ENCODE results near the gene SYCP1.

Gene SYCP1

GRCh38 chr1:114832057-114832456 lies 22.6 kb upstream of the SYCP1 start:
- in situ Hi-C loops (cut with HindIII; ENCODE audit: low sequenced_read_pairs) = no loop called here
- H3K4me3 ChIP-seq (ENCODE audit: low read depth, low read length) = no peak overlapping the region
- no peak for TF ChIP-seq CTCF (IDR thresholded peaks at IDR 0.05; ENCODE audit: low read depth, low read length, missing control alignments)
- DNase-seq (ENCODE audit: low read depth) = no peak

- no peak overlapping the region for H3K4me3 ChIP-seq (ENCODE audit: low read depth, low read length)
- in situ Hi-C loops (cut with HindIII; ENCODE audit: low sequenced_read_pairs) = no loop called here
- DNase-seq (ENCODE audit: low read depth) = no peak
- TF ChIP-seq CTCF (IDR thresholded peaks at IDR 0.05; ENCODE audit: low read depth, low read length, missing control alignments) = no peak
Measured at GRCh38 chr1:114833421-114833820, 21.2 kb upstream of the SYCP1 start.

- in situ Hi-C loops (cut with HindIII; ENCODE audit: low sequenced_read_pairs) = no loop called here
- TF ChIP-seq CTCF (IDR thresholded peaks at IDR 0.05; ENCODE audit: low read depth, low read length, missing control alignments) = no peak
- H3K4me3 ChIP-seq (ENCODE audit: low read depth, low read length) = no peak overlapping the region
- DNase-seq (ENCODE audit: low read depth) = no peak
Measured at GRCh38 chr1:114844270-114844669, 10.4 kb upstream of the SYCP1 start.

- TF ChIP-seq CTCF (IDR thresholded peaks at IDR 0.05; ENCODE audit: low read depth, low read length, missing control alignments) = no peak
- in situ Hi-C loops (cut with HindIII; ENCODE audit: low sequenced_read_pairs) = no loop called here
- no peak for DNase-seq (ENCODE audit: low read depth)
- no peak overlapping the region for H3K4me3 ChIP-seq (ENCODE audit: low read depth, low read length)
Measured at GRCh38 chr1:114853584-114853983, 1.1 kb upstream of the SYCP1 start.

GRCh38 chr1:114861384-114861783 lies 6.7 kb downstream of the SYCP1 start:
- no peak for TF ChIP-seq CTCF (IDR thresholded peaks at IDR 0.05; ENCODE audit: low read depth, low read length, missing control alignments)
- H3K4me3 ChIP-seq (ENCODE audit: low read depth, low read length) = no peak overlapping the region
- in situ Hi-C loops (cut with HindIII; ENCODE audit: low sequenced_read_pairs) = no loop called here
- no peak for DNase-seq (ENCODE audit: low read depth)

- no peak overlapping the region for H3K4me3 ChIP-seq (ENCODE audit: low read depth, low read length)
- TF ChIP-seq CTCF (IDR thresholded peaks at IDR 0.05; ENCODE audit: low read depth, low read length, missing control alignments) = no peak
- in situ Hi-C loops (cut with HindIII; ENCODE audit: low sequenced_read_pairs) = no loop called here
- no peak for DNase-seq (ENCODE audit: low read depth)
Measured at GRCh38 chr1:114892194-114892918, 37.7 kb downstream of the SYCP1 start.

All from astrocyte of the cerebellum (primary cell).